OCI-LY1 (cell line): Measurements from ENCODE around the gene POU5F2.

Source experiments
- H2AFZ ChIP-seq: fragments of 200-600 bp; sonication (generic), shearing (Covaris generic); 2 replicates; pipeline ENCODE4 v1.6.0; 2014; ENCODE audit warnings: antibody characterized with exemption, mild to moderate bottlenecking, low read length
- H3F3A ChIP-seq: fragments of 200-600 bp; sonication (generic), shearing (Covaris generic); 2 replicates; pipeline ENCODE4 v1.6.0; 2014; ENCODE audit warnings: mild to moderate bottlenecking, antibody characterized with exemption, low read length, moderate library complexity; ENCODE audit not compliant: insufficient read depth
- H3K27ac ChIP-seq: fragments of 200-600 bp; sonication (generic); 2 replicates; pipeline ENCODE4 v1.5.1; 2014; ENCODE audit warnings: low read length, mixed run types, mild to moderate bottlenecking, low read depth; ENCODE audit not compliant: poor library complexity, severe bottlenecking
- H3K27me3 ChIP-seq: fragments of 200-600 bp; sonication (generic); 2 replicates; pipeline ENCODE4 v1.6.0; 2014; ENCODE audit warnings: antibody characterized with exemption, mild to moderate bottlenecking, low read length, moderate library complexity; ENCODE audit not compliant: insufficient read depth
- H3K36me3 ChIP-seq: fragments of 200-600 bp; sonication (generic); 2 replicates; pipeline ENCODE4 v1.6.1; 2014; ENCODE audit warnings: mild to moderate bottlenecking, antibody characterized with exemption, low read length, moderate library complexity, mixed read lengths; ENCODE audit not compliant: insufficient read depth
- H3K4me1 ChIP-seq: fragments of 200-600 bp; sonication (generic); 2 replicates; pipeline ENCODE4 v1.5.1; 2014; ENCODE audit warnings: mild to moderate bottlenecking, low read length, moderate library complexity; ENCODE audit not compliant: insufficient read depth, severe bottlenecking
- H3K4me2 ChIP-seq: fragments of 200-600 bp; sonication (generic), shearing (Covaris generic); 2 replicates; pipeline ENCODE4 v1.6.1; 2014; ENCODE audit warnings: low read length
- H3K4me3 ChIP-seq: fragments of 200-600 bp; sonication (generic); 2 replicates; pipeline ENCODE4 v1.5.1; 2014; ENCODE audit warnings: low read length, low read depth, mild to moderate bottlenecking, mixed read lengths; ENCODE audit not compliant: poor library complexity, severe bottlenecking
- H3K79me2 ChIP-seq: fragments of 200-600 bp; shearing (Covaris generic); 2 replicates; pipeline ENCODE4 v1.6.1; 2016; ENCODE audit warnings: mixed run types, low read length, mixed read lengths; ENCODE audit not compliant: insufficient read depth
- H3K9ac ChIP-seq: fragments of 200-600 bp; sonication (generic), shearing (Covaris generic); 2 replicates; pipeline ENCODE4 v1.6.1; 2014; ENCODE audit warnings: mild to moderate bottlenecking, low read length, mixed read lengths
- H3K9me2 ChIP-seq: fragments of 200-600 bp; sonication (generic), shearing (Covaris generic); 2 replicates; pipeline ENCODE4 v1.6.1; 2014; ENCODE audit warnings: low read depth, mild to moderate bottlenecking, low read length, mixed read lengths
- H3K9me3 ChIP-seq: fragments of 200-600 bp; shearing (Covaris generic); 2 replicates; pipeline ENCODE4 v1.6.1; 2014; ENCODE audit warnings: low read length, mixed read lengths
- H4K20me1 ChIP-seq: fragments of 200-600 bp; sonication (generic), shearing (Covaris generic); 2 replicates; pipeline ENCODE4 v1.6.0; 2016; ENCODE audit warnings: mild to moderate bottlenecking, low read length; ENCODE audit not compliant: insufficient read depth
- EZH2 ChIP-seq: fragments of 200-600 bp; sonication (generic), shearing (Covaris generic); IDR thresholded peaks from 2 replicates; pipeline ENCODE4 v1.8.0; 2017; ENCODE audit warnings: borderline replicate concordance, mixed run types, mild to moderate bottlenecking, antibody characterized with exemption, low read length, moderate library complexity, mixed read lengths
- TF ChIP-seq, protein P1 (sequence below): fragments of 200-600 bp; sonication (generic), shearing (Covaris generic); IDR thresholded peaks from 2 replicates; pipeline ENCODE4 v1.5.1; 2017; ENCODE audit warnings: mild to moderate bottlenecking, antibody characterized with exemption, low read length, moderate library complexity, mixed read lengths

POU5F2 gene

GRCh38 chr5:93691997-93692396, 49.4 kb downstream of the POU5F2 start:
- no peak overlapping the region for H3K9ac ChIP-seq
- no peak overlapping the region for H2AFZ ChIP-seq
- no peaks in the 10 kb centered on the region for H3K9me2 ChIP-seq
- no peaks in the 10 kb centered on the region for H4K20me1 ChIP-seq
- no peaks in the 10 kb centered on the region for H3K36me3 ChIP-seq
- no peak overlapping the region for H3K27ac ChIP-seq
- H3K79me2 ChIP-seq, result no peaks in the 10 kb centered on the region
- no peaks in the 10 kb centered on the region for H3K4me1 ChIP-seq
- no peaks in the 10 kb centered on the region for H3K9me3 ChIP-seq
- no peak overlapping the region for H3K4me3 ChIP-seq
- no peaks in the 10 kb centered on the region for H3K27me3 ChIP-seq
- TF ChIP-seq, protein P1, sequence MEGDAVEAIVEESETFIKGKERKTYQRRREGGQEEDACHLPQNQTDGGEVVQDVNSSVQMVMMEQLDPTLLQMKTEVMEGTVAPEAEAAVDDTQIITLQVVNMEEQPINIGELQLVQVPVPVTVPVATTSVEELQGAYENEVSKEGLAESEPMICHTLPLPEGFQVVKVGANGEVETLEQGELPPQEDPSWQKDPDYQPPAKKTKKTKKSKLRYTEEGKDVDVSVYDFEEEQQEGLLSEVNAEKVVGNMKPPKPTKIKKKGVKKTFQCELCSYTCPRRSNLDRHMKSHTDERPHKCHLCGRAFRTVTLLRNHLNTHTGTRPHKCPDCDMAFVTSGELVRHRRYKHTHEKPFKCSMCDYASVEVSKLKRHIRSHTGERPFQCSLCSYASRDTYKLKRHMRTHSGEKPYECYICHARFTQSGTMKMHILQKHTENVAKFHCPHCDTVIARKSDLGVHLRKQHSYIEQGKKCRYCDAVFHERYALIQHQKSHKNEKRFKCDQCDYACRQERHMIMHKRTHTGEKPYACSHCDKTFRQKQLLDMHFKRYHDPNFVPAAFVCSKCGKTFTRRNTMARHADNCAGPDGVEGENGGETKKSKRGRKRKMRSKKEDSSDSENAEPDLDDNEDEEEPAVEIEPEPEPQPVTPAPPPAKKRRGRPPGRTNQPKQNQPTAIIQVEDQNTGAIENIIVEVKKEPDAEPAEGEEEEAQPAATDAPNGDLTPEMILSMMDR, result no peak
- no peak for TF ChIP-seq EZH2
- H3F3A ChIP-seq, result no peaks in the 10 kb centered on the region
- no peak overlapping the region for H3K4me2 ChIP-seq
